Suprapubic skin (tissue), 4 donors: ENCODE data around the gene CRACR2B. TPM values are rescaled to one million over a fixed set of nuclear protein-coding genes. Genes with fewer than 3 reads are reported as not detected.

Experiments
- DNase-seq, 2 donors: peaks; one replicate each; pipeline ENCODE4 v3.0.0-alpha.2; 2019; ENCODE audit warnings: low spot score in 2 of 2
- H3K27ac ChIP-seq: fragments of 200-600 bp; sonication (generic); one replicate; pipeline ENCODE4 v1.5.1; 2019
- H3K27me3 ChIP-seq: fragments of 200-600 bp; sonication (generic); one replicate; pipeline ENCODE4 v1.5.1; 2019
- H3K36me3 ChIP-seq: fragments of 200-600 bp; sonication (generic); one replicate; pipeline ENCODE4 v1.5.1; 2019
- H3K4me1 ChIP-seq: fragments of 200-600 bp; sonication (generic); one replicate; pipeline ENCODE4 v1.5.1; 2019
- H3K4me3 ChIP-seq: fragments of 200-600 bp; sonication (generic); one replicate; pipeline ENCODE4 v1.5.1; 2019; ENCODE audit warnings: mild to moderate bottlenecking
- H3K9me3 ChIP-seq: fragments of 200-600 bp; sonication (generic); one replicate; pipeline ENCODE4 v1.5.1; 2019
- CTCF ChIP-seq, 2 donors: fragments of 200-600 bp in 1 of 2; fragments of 450-650 bp in 1 of 2; sonication (generic) in 1 of 2; IDR thresholded peaks; one replicate each; pipeline ENCODE4 v1.5.1; 2016 to 2019; ENCODE audit warnings: antibody characterized with exemption in 2 of 2, mild to moderate bottlenecking in 1 of 2, moderate library complexity in 1 of 2
- EP300 ChIP-seq: sonication (generic); formaldehyde crosslinking; IDR thresholded peaks from one replicate; pipeline ENCODE4 v1.6.1; 2017; ENCODE audit warnings: antibody characterized with exemption
- POLR2A ChIP-seq, 2 donors: fragments of 450-650 bp; IDR thresholded peaks; one replicate each; pipeline ENCODE4 v1.6.1; 2017; ENCODE audit warnings: antibody characterized with exemption in 2 of 2, mild to moderate bottlenecking in 2 of 2, moderate library complexity in 2 of 2
- POLR2AphosphoS5 ChIP-seq, 3 donors: sonication (generic); formaldehyde crosslinking; IDR thresholded peaks; one replicate each; pipeline ENCODE4 v1.6.1; 2017; ENCODE audit warnings: antibody characterized with exemption in 3 of 3
- WGBS: methylation state at CpG from one replicate; pipeline ENCODE4 v1.1.5; 2018; 5-methylcytosine and 5-hydroxymethylcytosine counted together
- total RNA-seq, 4 donors: library from RNA; depleted of rRNA; stranded (reverse); fragments of >200 nt; gene quantifications; one replicate each; pipeline ENCODE4 v1.1.0, GENCODE V29; 2016

CRACR2B gene
- total RNA-seq, 4 donors from 2014 or later: 14.0 to 35.5 (median 29.6) TPM

- Histone ChIP-seq H3K4me3 (peak overlapping the region; percentile 87), H3K9me3 (no peaks in the 10 kb centered on the region), H3K4me1 (peaks cover 88% of the 10 kb centered on the region), H3K27ac (peak overlapping the region; percentile 97), H3K36me3 (no peaks in the 10 kb centered on the region), H3K27me3 (peaks cover 17% of the 10 kb centered on the region)
- 80% methylated on average over 1 of the region's 8 CpGs for WGBS
- TF ChIP-seq POLR2AphosphoS5 (IDR thresholded peaks at IDR 0.05) (no peak), CTCF (IDR thresholded peaks at IDR 0.05) (no peak), EP300 (no peak), POLR2A (IDR thresholded peaks at IDR 0.05) (no peak)
- no peak for DNase-seq
Measured at GRCh38 chr11:845872-846495, 18.3 kb downstream of the CRACR2B start.

GRCh38 chr11:846496-847098, 18.9 kb downstream of the CRACR2B start:
- H3K9me3 ChIP-seq: no peaks in the 10 kb centered on the region
- H3K27ac ChIP-seq: peak overlapping the region; percentile 97
- H3K27me3 ChIP-seq: peaks cover 17% of the 10 kb centered on the region
- TF ChIP-seq EP300 (no peak), CTCF (IDR thresholded peaks at IDR 0.05) (no peak), POLR2A (IDR thresholded peaks at IDR 0.05) (no peak), POLR2AphosphoS5 (IDR thresholded peaks at IDR 0.05) (no peak)
- WGBS: 73% methylated on average over 3 of the region's 11 CpGs
- no peak for DNase-seq
- no peaks in the 10 kb centered on the region for H3K36me3 ChIP-seq
- H3K4me3 ChIP-seq: no peak overlapping the region
- peaks cover 86% of the 10 kb centered on the region for H3K4me1 ChIP-seq

- no peaks in the 10 kb centered on the region for H3K36me3 ChIP-seq
- no peak for TF ChIP-seq EP300
- no peak for TF ChIP-seq CTCF (IDR thresholded peaks at IDR 0.05)
- TF ChIP-seq POLR2A (IDR thresholded peaks at IDR 0.05): no peak
- no peak for TF ChIP-seq POLR2AphosphoS5 (IDR thresholded peaks at IDR 0.05)
- no peak overlapping the region for H3K4me3 ChIP-seq
- WGBS: 100% methylated on average over 2 of the region's 18 CpGs
- no peak overlapping the region for H3K27ac ChIP-seq
- no peak for DNase-seq
- H3K4me1 ChIP-seq: peaks cover 87% of the 10 kb centered on the region
- H3K27me3 ChIP-seq: peaks cover 17% of the 10 kb centered on the region
- no peaks in the 10 kb centered on the region for H3K9me3 ChIP-seq
Measured at GRCh38 chr11:847876-848275, 20.2 kb downstream of the CRACR2B start.

GRCh38 chr11:848380-848931, 20.7 kb downstream of the CRACR2B start:
- no peaks in the 10 kb centered on the region for H3K36me3 ChIP-seq
- no peak overlapping the region for H3K27ac ChIP-seq
- H3K4me3 ChIP-seq: peak overlapping the region; percentile 47
- TF ChIP-seq CTCF (IDR thresholded peaks at IDR 0.05) (peak; percentile 65 to 91), POLR2AphosphoS5 (IDR thresholded peaks at IDR 0.05) (no peak)
- peaks cover 17% of the 10 kb centered on the region for H3K27me3 ChIP-seq
- DNase-seq: no peak
- H3K9me3 ChIP-seq: no peaks in the 10 kb centered on the region
- 3% methylated on average over 6 of the region's 14 CpGs for WGBS
- H3K4me1 ChIP-seq: peaks cover 81% of the 10 kb centered on the region

GRCh38 chr11:849104-849824, 21.5 kb downstream of the CRACR2B start:
- 33% methylated on average over 9 of the region's 71 CpGs for WGBS
- H3K27ac ChIP-seq: no peak overlapping the region
- peaks cover 17% of the 10 kb centered on the region for H3K27me3 ChIP-seq
- H3K9me3 ChIP-seq: no peaks in the 10 kb centered on the region
- TF ChIP-seq POLR2AphosphoS5 (IDR thresholded peaks at IDR 0.05): no peak
- no peak for TF ChIP-seq POLR2A (IDR thresholded peaks at IDR 0.05)
- TF ChIP-seq EP300: no peak
- TF ChIP-seq CTCF (IDR thresholded peaks at IDR 0.05): no peak
- no peak for DNase-seq
- peaks cover 73% of the 10 kb centered on the region for H3K4me1 ChIP-seq
- no peaks in the 10 kb centered on the region for H3K36me3 ChIP-seq
- H3K4me3 ChIP-seq: peak overlapping the region; percentile 47
